NCI-H1417 (cell line): Measurements from ENCODE around the gene BDNF.
"Not testable (repeated sequence)": the region's sequence is repeated elsewhere in the genome, so short reads cannot be mapped to it uniquely, and the experiment has no call there.

Experiments used
- DNase-seq, 3 experiments: peaks; one replicate each; lab custom pipeline; 2025; lab: John Stamatoyannopoulos, UW

BDNF gene

DNA sequence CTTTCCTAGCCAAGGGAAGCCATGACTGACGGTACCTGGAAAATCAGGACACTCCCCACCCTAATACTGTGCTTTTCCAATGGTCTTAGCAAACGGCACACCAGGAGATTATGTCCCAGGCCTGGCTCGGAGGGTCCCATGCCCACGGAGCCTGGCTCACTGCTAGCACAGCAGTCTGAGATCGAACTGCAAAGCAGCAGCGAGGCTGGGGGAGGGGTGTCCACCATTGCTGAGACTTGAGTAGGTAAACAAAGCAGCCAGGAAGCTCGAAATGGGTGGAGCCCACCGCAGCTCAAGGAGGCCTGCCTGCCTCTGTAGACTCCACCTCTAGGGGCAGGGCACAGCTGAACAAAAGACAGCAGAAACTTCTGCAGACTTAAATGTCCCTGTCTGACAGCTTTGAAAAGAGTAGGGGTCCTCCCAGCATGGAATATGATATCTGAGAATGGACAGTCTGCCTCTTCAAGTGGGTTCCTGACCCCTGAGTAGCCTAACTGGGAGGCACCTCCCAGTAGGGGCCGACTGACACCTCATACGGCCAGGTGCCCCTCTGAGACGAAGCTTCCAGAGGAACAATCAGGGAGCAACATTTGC is 34.6 kb downstream of the BDNF start:
- not testable (repeated sequence) for DNase-seq

DNA sequence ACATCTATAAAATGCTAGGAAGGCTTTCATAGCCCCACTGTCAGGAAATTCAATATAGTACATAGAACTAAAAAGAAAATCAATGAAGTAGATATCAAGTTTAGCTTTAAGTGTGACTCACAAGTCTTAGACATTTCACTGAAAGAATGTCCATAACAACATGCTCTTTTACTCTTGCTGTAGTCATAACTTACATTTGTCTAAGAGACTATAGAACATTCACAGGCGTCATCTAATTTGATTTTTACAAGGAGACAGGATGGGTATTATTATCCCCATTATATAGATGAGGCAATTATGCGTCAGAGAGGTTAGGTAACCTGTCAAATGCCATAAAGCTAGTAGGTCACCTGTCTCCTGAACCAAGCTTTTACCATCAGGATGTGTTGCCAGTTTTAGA is 36.9 kb downstream of the BDNF start:
- DNase-seq = no peak

DNA sequence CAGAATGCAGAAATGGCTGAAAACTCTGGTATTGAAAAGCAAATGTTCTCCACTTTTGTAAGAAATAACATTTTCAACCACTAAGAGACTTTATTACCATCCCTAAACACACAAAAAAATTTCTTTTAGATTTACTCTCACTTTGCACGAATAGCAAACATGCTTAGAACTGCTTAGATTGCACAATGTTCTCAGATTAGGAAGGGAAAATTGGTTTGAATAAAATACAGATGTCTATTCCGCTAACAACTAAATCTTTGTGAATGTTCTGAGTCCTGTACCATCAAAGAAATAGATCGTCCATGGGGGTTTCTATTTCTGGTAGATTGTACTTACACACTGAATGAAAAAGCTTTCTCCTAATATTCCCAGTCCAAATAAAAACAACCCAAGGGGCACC is 40.1 kb downstream of the BDNF start:
- no peak for DNase-seq

DNA sequence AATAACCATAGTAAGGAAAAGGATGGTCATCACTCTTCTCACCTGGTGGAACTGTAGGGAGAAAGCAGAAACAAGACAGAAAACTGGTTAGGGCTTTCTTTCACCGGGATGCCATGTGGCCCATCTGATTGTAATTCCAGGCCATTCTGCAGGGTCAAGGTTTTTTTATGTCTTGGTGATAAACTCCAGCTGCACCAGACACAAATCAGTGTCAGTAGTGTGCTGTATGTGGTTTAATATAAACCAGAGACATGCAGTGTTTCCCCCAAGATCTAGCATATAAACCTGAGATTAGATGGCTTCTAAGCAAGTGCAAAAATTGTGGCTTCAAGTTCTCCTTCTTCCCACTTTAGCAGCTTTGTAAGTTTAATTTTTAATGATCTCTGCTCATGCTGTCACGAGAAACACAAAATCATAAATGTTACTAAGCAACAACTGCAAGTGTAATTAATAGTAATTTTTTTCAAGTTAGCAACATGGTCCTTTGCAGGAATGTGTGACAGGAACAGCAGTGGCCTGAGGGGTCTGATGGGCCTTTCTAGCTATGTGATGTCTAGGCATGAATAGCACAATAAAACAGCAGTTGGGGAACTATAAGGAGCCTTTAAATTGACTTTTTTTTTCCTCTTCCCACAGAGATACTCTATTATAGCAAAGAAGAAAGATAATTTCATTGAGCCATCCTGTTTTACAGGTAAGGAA is 41.6 kb downstream of the BDNF start:
- DNase-seq = no peak

DNA sequence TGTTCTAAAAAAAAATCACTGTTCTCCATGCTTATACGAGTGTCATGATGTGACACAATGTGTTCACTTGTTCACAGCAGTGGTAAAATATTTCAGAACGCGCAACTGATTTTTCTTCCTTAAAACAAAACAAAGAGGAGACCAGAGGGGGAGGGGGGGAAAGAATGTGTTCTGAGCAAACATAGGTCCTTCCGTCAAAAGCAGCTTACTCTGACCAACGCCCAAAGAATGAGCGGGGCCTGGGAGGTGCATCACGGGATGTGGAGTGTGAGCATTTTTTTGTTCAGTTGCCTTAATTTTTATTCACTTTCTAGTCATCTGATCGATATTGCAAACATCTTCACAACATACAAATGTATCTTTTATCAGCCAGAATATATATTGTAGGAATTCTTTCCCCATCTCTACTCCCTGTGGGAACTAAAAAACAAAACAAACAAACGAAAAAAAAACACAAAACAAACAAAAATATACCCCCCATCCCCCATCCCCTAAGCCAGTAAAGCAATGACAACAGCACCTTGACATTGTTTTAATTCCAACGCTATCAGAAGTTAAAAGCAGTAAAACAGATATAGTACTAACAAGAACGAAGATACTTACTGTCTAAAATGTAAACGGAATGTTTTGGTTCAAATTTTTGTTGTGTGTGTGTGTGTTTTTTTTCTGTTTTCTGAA is 43.3 kb downstream of the BDNF start:
- DNase-seq = no peak

DNA sequence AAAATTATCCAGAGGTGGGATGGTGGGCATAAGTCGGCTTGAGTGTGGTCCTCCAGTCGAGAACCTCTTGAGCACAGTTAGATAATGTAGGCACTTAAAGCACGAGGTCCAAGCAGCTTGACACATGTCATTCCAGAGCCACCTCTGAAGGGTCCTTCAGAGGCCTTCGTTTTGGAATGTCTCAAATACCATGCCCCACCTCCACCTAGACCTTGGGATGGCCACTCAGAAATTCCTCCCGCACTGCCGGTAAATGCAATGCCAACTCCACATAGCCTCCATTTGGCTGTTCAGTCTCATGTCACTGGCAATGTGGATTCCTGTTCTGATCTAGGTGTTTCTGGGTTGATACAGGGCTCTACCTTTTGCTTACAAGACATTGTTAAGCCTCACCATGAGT is 43.9 kb downstream of the BDNF start:
- DNase-seq = no peak

DNA sequence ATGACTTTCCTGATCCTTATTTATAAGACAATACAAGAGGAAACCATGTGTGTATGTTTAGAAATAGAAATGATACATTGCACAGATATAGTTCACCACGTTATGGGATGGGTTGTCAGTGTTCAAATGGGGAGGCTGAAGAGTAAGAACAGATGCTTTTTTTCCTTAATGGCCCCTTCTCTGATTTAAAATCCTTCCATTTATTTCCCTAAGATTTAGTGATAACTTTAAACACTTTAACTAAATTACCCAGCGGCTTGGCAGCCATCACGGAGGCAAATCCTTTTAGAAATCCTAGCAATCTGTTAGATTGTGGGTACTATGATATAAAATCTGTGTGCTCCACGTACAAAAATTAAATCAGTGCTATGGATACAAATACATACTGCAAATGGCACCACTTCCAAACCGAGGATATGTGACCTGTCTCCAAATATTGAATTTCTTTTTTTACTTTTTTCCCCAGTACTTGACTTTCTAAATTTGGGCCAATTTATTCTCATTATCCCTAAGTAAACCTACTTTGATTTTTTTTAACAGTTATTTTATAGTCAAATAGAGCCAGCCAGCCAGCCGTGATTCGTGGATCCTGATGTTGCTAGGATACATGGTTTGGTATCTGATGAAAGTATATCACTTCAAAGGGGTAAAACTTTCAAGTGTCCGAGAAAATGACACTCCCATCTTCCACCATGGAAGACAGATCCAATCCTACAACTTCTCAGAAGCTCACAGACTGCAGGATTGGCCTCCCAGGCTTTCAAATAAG is 46.1 kb downstream of the BDNF start:
- no peak for DNase-seq

DNA sequence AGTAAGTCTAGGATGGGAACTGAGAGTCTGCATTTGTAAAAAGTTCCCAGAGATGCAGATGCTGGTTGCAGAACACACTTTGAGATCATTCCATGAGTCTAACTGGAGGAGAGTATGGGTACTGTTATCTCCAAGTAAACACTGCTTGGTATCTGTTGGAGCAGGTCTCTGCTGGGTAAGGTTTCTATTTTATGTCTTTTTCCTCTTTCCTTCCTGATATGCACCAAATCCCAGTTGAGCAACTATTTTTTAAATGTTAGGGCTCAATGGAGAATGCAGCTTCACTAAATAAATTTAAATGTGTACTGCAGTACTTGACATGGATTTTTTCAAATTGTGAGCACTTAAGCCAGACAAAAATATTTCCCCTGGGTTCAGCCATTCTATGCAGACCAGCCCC is 48.5 kb downstream of the BDNF start:
- DNase-seq = no peak

DNA sequence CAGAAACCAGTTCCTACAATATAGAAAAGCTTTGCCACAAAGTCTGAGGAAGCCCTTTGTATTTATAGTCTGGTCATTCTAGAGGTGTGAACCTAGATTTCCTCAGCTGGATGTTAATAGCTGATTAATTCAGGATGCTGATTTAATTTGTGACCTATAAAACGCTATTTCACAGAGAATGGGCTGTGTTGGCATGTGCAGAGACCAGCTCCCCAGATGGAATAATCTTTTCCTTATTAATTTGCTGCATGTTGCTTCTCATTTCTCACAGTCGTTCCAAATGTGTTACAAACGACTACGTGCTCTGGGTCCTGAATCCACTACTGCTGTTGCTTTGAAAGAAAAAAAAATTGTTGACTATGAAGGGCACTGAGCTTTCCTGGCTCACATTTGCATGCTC is 49.3 kb downstream of the BDNF start:
- no peak for DNase-seq

DNA sequence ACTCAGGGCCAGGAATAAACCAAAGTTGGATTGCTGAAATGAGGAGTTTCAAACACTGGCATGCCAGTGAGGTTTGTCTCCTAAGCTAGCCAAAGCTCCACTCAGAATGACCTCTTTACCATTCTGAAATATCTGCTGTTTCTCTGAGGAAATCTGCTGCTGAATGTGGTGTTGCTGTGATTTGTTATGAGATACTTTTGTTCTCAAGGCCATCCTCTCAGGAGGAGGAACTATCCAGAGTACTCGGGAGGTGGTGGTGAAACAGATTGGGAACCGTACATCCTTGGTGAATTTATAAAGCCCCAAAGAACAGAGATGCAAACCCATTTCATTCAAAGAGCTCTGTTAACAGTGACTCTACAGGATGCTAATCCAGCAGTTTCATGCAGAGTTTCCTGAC is 50.5 kb downstream of the BDNF start:
- no peak for DNase-seq

DNA sequence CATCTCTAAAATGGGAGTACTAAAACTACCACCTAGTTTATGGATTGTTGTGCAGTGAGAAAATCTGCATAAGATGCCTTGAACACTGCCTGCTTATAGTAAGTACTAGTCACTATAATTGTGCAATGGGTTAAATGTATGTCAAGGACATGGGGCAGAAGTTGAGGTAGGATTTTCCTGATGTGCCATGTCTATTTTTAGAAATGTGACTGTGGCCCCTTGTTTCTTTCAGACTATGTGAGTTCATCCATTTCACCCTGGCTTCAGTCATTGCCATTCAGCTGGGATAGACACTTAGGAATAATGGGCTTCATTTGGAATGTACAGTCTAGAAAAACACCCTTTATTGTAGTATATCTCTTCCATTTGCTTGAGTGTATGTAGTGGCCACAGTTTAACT is 51.4 kb downstream of the BDNF start:
- no peak for DNase-seq

DNA sequence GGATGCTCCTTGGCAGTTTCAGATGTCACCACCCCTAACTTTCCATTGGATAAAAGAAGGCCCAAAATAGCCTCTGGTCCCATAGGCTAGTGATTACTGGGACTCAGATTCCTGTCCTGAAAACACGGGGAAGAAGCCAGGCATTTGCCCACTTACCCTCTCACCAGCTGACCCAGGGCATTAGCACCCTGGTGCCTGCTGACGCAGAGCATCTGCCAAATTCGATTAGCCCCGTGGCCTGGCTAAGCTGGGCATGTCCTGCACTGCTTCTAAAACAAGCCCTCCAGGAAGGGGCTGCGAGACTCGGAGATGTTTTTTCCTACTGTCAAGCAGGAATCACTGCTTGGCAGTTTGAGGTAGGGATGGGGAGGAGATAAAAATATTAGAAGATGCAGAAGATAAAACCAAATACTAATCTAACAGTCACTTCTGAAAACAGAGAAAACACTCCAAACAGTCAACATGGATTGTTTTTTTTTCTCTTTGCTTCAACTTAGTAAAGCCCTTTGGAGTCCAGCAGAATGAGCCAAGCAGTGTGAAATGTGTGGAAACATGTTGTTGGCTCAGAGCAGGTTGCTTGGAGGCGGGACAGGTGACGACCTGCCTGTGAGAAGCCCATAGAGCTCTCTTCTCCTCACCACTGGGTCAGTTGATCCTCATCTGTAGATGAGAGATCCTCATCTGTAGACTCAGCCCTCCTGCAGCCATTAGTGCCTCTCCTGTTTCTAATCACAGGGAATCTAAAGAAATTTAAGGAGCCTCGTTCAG is 54.0 kb downstream of the BDNF start:
- DNase-seq = no peak

DNA sequence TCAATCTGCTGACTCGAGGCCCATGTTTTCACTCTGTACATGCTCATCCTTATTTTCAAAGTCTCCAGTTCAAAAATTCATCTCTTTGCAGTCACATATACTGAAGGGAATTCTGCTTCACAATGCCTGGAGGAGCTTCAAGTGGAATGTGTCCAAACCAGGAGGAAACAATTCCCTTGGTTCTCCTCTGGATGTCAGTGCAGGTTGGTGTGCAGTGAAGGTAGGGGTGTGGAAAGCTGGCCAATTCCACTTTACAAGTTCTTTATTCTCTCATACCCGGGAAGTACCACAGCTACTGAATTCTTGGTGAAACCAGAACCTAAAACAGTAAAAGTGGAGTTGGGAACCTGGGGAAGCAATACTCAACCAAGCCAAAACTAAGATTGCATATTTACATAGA is 57.3 kb downstream of the BDNF start:
- no peak for DNase-seq

DNA sequence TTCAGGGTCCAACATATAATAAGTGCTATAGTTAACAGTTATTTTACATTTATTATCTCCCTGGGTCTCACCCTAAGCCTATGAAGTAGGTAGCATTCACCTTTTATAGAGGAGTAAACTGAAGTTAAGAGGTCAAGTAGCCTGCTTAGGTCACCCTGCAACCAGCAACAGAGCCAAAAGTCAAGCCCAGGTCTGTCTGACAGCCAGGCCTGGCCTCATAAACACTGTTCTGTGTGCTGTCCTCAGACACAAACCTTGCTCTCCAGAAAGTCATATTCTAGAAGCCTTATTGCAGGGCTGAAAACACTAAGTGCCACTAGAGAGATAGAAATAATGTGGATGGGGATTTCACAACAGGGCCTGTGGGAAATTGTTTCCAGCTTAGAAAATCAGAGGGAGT is 59.3 kb downstream of the BDNF start:
- DNase-seq = no peak

DNA sequence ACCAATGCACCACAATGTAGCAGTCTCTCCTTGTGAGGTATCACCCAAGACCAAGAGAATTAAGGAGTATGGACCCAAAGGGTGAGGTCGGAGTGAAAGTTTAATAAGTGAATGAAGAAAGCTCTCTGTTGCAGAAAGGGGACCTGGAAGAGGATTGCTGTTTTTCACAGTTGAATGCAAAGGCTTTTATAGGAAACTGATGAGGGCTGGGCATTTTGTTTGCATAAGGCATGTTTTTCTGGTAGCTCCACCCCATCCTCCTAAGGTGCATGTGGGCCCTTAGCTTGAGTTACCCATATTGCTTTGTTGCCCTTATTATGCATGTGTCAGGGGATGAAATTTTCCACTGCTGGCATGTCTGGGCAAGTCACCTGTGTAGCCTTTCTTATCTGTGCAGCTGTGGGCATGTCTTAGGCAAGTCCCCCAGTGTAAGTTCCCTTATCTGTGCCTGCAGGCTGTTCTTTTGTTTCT is 64.7 kb downstream of the BDNF start:
- DNase-seq = no peak

DNA sequence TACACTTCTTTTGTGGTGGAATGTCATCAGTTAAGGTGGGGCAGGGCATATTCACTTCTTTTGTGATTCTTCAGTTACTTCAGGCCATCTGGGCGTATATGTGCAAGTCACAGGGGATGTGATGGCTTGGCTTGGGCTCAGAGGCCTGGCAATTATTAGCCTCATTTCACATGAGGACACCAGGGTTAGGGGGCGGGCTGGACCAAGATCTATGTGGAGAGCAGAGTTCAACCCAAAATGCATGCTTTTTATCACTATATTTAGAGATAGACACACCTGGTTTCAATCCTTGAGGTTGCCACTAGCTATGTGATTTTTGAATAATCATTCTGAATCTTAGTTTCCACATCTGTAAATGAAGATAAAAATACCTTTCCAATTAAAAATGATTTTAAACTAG is 65.5 kb downstream of the BDNF start:
- not testable (repeated sequence) for DNase-seq

DNA sequence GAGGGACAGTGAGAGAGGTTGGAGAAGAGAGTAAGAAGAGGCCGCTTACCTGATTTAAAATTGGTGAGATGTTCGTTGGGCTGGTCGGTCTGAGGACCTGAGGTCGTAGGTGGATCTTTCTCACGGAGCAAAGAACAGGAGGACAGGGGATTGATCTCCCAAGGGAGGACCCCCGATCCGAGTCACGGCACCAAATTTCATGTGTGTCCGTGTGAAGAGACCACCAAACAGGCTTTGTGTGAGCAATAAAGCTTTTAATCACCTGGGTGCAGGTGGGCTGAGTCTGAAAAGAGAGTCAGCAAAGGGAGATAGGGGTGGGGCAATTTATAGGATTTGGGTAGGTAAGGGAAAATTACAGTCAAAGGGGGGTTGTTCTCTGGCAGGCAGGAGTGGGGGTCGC is 66.0 kb downstream of the BDNF start:
- DNase-seq = not testable (repeated sequence)

DNA sequence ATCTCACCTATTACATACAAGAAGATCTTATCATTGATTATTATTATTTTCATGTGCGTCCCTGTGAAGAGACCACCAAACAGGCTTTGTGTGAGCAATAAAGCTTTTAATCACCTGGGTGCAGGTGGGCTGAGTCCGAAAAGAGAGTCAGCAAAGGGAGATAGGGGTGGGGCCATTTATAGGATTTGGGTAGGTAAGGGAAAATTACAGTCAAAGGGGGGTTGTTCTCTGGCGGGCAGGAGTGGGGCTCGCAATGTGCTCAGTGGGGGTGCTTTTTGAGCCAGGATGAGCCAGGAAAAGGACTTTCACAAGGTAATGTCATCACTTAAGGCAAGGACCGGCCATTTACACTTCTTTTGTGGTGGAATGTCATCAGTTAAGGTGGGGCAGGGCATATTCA is 71.2 kb downstream of the BDNF start:
- DNase-seq = not testable (repeated sequence)

DNA sequence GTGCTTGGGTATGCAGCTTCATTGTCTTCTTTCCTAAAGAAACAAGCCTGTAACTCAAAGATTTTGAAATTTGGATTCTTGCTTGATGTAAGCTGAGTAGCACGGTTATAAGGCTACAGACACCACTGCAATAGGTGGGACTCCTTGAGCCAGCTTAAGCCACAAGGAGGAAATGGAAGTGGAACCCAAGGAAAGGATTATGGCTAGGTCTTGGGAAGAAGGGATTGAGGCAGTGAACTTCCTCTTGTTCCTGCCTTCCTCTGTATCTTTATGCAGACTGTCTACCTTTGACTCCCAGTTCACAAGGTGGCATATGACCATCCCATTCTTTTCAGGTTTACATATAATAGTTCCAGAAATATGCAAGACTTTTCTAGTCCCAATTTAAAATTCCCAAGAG is 72.3 kb downstream of the BDNF start:
- no peak for DNase-seq

DNA sequence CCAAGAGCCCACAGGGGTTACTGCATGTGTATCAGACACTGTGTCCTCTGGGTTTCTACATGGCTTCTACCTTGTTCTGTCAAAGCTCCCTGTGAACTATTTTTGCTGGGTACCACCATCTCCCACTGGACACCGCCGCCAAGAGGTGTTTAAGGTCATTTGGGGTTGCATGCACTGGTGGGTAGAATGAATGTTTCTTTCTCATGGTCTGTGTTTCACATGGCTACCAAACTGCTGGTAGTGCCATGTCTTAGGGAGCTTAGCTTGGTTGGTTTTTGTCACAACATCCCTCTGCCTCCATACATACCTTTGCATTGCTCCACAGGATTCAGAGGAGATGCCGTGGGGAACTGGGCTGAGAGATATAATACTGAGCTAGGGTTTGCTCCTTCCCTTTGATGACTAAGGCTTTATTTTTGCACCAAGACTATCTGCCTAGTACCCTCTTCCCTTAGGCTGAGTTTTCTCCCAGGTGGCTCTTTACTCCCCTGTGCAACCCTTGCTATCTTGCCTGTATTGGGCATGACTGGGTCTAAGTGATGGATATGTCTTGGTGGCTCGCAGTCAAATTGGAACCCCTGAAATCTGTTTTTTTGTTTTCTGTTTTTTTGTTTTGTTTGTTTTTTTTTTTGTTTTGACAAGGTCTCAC is 73.2 kb downstream of the BDNF start:
- no peak for DNase-seq

DNA sequence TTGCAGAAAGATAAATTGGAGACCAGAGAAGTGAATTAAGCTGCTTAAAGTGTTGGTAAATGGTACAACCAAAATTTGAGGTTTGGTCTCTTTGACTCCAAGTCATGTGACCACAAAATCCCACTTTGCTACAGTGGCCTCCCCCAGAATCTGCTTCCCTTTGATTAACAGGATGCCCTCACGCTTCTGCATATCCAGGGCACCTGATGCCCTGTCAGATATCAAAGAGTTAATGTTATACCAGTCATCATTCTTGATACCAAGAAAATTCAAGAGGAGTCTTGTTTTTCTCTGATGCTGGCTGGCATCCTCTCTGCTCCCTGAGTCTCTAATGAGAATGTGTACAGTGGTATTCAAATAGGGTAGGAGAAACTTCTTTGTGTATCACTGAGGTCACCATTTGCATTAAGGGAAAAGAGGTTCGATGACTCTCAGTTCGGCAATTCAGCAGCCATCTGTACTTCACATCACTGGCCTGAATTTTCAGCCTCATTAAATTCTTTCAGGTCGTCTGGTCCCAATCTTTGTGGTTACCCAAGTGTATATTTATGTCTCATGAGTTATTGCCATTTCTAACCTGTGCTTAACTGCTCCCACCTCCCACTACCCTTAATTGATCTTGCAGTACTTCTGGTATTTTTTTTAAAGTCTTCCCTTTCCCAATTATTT is 73.9 kb downstream of the BDNF start:
- DNase-seq = no peak
